Activated CD4-positive, alpha-beta T cell treated with anti-CD3 and anti-CD28 coated beads, Interleukin-2, amount 10 ng/mL, durations not matched to agents 7 days and 5 days (primary cell): ENCODE data around the gene TMEM232. TPM values are rescaled to one million over a fixed set of nuclear protein-coding genes. Genes with fewer than 3 reads are reported as not detected.
A peak's percentile ranks its signal among the peaks of the same experiment; 100 is the strongest.

Experiments used
- CTCF ChIA-PET: fragments of 350-600 bp; sonication (Branson Sonifier 250); formaldehyde crosslinking; loops from one replicate; lab custom pipeline; 2021; ENCODE audit warnings: antibody characterized with exemption; lab: Charles Lee
- POLR2A ChIA-PET: fragments of 350-600 bp; sonication (Branson Sonifier 250); formaldehyde crosslinking; loops from one replicate; lab custom pipeline; 2021; ENCODE audit warnings: antibody characterized with exemption; lab: Charles Lee
- DNase-seq: peaks from one replicate; pipeline ENCODE4 v3.0.0-alpha.2; 2020
- H3K27ac Mint-ChIP-seq: one replicate; pipeline ENCODE4 v1.8.0; 2021; ENCODE audit warnings: mild to moderate bottlenecking, moderate library complexity, mixed read lengths
- H3K27me3 Mint-ChIP-seq: one replicate; pipeline ENCODE4 v1.8.0; 2021; ENCODE audit warnings: mixed read lengths
- H3K36me3 Mint-ChIP-seq: one replicate; pipeline ENCODE4 v1.8.0; 2021; ENCODE audit warnings: low read depth, mixed read lengths
- H3K4me1 Mint-ChIP-seq: one replicate; pipeline ENCODE4 v1.8.0; 2021; ENCODE audit warnings: mixed read lengths
- H3K4me3 Mint-ChIP-seq: one replicate; pipeline ENCODE4 v1.8.0; 2021; ENCODE audit warnings: mild to moderate bottlenecking, moderate library complexity, mixed read lengths
- H3K9me3 Mint-ChIP-seq: one replicate; pipeline ENCODE4 v1.8.0; 2021; ENCODE audit warnings: mixed read lengths
- total RNA-seq, 2 experiments: library from RNA; stranded (reverse); gene quantifications; one replicate each; pipeline ENCODE4 v1.2.3, GENCODE V29; 2021

The TMEM232 gene
- under 1 TPM; 0.60 to 0.64 TPM for total RNA-seq

GRCh38 chr5:110726249-110727024, at the start of gene TMEM232:
TSS of gene TMEM232 (minus strand) at chr5:110726671. CDS start at chr5:110667352, 59,319 bp downstream.
- Mint-ChIP-seq H3K4me1 (peaks cover 5% of the 10 kb centered on the region), H3K27me3 (no peaks in the 10 kb centered on the region), H3K4me3 (peak within 1 kb of the TSS; percentile 76), H3K36me3 (no peaks in the 10 kb centered on the region), H3K27ac (peak within 1 kb of the TSS; percentile 74), H3K9me3 (no peaks in the 10 kb centered on the region)
- peak; percentile 81 for DNase-seq
- ChIA-PET POLR2A (no interaction called here), CTCF (interaction anchor here (1.0 kb wide), 1 partner anchor 13 kb away, joined by 3 read pairs; the partner anchor contains the start of gene SLC25A46)

- H3K27me3 Mint-ChIP-seq = peaks cover 19% of the 10 kb centered on the region
- POLR2A ChIA-PET = no interaction called here
- peaks cover under 1% of the 10 kb centered on the region for H3K36me3 Mint-ChIP-seq
- H3K9me3 Mint-ChIP-seq = peaks cover 3% of the 10 kb centered on the region
- H3K27ac Mint-ChIP-seq = no peak overlapping the region
- H3K4me1 Mint-ChIP-seq = no peaks in the 10 kb centered on the region
- H3K4me3 Mint-ChIP-seq = no peak overlapping the region
- CTCF ChIA-PET = no interaction called here
- no peak for DNase-seq
Observed at GRCh38 chr5:110770286-110770685, 43.8 kb upstream of the TMEM232 start.

DNA sequence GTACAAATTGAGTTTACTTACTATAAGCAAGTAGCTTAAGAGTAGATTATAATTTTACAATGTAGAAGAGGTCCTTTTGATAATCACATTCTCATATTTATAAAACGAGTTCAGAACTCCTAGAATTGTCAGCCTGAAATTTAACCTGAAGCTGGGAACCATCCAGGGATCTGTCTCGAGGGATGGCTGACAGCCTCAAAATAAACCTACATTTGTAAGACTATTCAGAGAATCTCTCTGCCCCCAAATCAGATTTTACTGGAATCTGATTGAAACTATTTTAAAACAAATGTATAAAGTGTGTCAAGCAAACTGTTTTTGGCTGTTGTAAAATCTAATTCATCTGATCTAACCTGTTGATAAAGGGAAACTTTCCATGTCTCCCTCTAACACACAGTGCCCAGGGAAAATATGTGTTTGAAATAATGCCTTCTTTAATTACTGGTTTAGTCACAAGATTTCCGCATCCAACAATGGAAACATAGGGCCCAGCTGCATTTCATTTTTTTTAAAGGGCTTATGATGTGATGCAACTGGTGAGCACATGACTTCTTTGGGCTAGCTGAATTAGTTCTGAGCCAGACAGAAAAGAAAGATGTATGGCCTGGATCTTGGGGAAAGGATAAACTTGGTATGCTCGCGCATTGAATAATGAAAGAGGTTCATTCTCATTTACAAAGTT, 42.7 kb upstream of the TMEM232 start:
- Mint-ChIP-seq H3K4me3 (no peak overlapping the region), H3K36me3 (peaks cover 6% of the 10 kb centered on the region), H3K9me3 (no peaks in the 10 kb centered on the region), H3K27me3 (peaks cover 19% of the 10 kb centered on the region), H3K27ac (no peak overlapping the region), H3K4me1 (no peaks in the 10 kb centered on the region)
- no peak for DNase-seq
- POLR2A ChIA-PET = no interaction called here
- CTCF ChIA-PET = no interaction called here

GRCh38 chr5:110768138-110768860, 41.8 kb upstream of the TMEM232 start:
- POLR2A ChIA-PET = no interaction called here
- CTCF ChIA-PET = no interaction called here
- Mint-ChIP-seq H3K36me3 (peaks cover 6% of the 10 kb centered on the region), H3K27ac (no peak overlapping the region), H3K9me3 (no peaks in the 10 kb centered on the region), H3K4me1 (no peaks in the 10 kb centered on the region), H3K4me3 (no peak overlapping the region), H3K27me3 (peaks cover 17% of the 10 kb centered on the region)
- DNase-seq = no peak

DNA sequence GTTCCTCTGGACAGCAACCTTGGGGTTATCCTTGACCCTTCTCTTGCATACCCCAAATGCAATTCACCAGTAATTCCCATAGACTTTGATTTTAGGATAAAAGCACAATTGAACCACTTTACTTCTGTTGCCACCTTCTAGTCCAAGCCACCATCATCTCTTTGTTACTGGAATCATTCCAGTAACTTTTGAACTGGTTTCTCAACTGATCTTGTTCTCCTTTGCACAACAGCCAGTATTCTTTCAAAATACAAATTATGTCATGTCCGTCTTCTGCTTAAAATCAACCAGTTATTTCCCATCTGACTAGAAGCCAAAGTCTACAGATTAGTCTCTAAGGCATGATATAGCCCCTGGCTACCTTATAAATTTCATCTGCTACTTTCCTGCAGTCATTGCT, 33.7 kb upstream of the TMEM232 start:
- H3K27ac Mint-ChIP-seq = no peak overlapping the region
- CTCF ChIA-PET = no interaction called here
- H3K4me1 Mint-ChIP-seq = peaks cover 7% of the 10 kb centered on the region
- POLR2A ChIA-PET = no interaction called here
- H3K27me3 Mint-ChIP-seq = no peaks in the 10 kb centered on the region
- no peak overlapping the region for H3K4me3 Mint-ChIP-seq
- H3K9me3 Mint-ChIP-seq = no peaks in the 10 kb centered on the region
- H3K36me3 Mint-ChIP-seq = peaks cover 19% of the 10 kb centered on the region
- DNase-seq = no peak

DNA sequence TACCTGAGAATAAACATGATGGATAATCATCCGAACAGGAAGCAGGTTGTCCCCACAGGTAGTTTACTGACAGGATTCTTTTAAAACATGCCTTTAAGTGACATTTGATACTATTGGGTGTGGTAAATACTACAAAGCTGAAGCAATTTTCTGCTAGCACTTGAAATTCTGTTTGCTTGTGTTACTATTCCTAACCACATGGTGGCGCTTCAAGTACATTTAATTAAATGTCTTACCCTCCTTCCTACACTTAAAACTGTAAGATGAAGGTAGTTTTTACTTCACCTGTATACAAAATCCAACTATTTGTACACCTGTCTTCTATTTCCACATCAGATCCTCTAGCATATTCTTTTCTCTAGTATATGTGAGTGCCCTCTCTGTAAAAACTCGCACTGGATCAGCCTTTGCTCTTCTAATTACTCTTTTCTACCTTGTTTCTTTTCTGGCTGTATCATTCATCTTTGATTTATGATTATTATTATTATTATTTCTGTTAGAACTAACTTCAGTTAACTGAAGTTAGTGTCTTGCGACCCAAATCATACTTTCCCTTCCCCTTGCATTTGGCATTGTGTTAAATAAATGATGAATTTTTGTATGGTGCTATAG, 30.8 kb upstream of the TMEM232 start:
- no peak overlapping the region for H3K4me3 Mint-ChIP-seq
- ChIA-PET POLR2A (no interaction called here), CTCF (interaction anchor here (1.2 to 1.6 kb wide), 2 partner anchors 10 to 106 kb away, joined by 3 read pairs; no protein-coding TSS in a partner anchor)
- DNase-seq = peak; percentile 54
- no peaks in the 10 kb centered on the region for H3K9me3 Mint-ChIP-seq
- peaks cover 28% of the 10 kb centered on the region for H3K36me3 Mint-ChIP-seq
- H3K27ac Mint-ChIP-seq = no peak overlapping the region
- H3K4me1 Mint-ChIP-seq = peaks cover 33% of the 10 kb centered on the region
- H3K27me3 Mint-ChIP-seq = no peaks in the 10 kb centered on the region

DNA sequence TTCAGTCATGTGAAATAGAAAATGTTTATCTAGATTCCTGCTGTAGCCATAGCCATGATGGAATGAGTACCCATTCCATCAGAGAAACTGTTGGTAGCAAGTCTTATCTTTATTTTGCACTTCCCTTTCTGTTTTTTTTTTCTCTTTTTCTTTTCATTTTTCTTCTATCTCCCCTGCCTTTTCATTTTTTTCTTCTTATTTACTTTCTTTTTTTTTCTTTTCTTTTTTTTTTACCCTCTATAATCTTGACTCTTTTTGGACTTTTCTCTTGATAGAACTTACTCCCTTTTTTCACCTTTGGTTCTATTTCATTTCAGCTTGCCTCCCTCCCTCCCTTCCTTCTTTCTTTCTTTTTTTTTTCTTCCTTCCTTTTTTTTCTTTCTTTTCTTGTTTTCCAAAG, 27.7 kb upstream of the TMEM232 start:
- ChIA-PET POLR2A (no interaction called here), CTCF (no interaction called here)
- DNase-seq = no peak
- H3K27me3 Mint-ChIP-seq = no peaks in the 10 kb centered on the region
- H3K4me1 Mint-ChIP-seq = peaks cover 54% of the 10 kb centered on the region
- peak overlapping the region; percentile 76 for H3K27ac Mint-ChIP-seq
- no peak overlapping the region for H3K4me3 Mint-ChIP-seq
- no peaks in the 10 kb centered on the region for H3K9me3 Mint-ChIP-seq
- H3K36me3 Mint-ChIP-seq = peaks cover 45% of the 10 kb centered on the region

GRCh38 chr5:110753600-110753999, 27.1 kb upstream of the TMEM232 start:
- H3K27me3 Mint-ChIP-seq = no peaks in the 10 kb centered on the region
- no peaks in the 10 kb centered on the region for H3K9me3 Mint-ChIP-seq
- CTCF ChIA-PET = interaction anchor here (0.6 kb wide), 1 partner anchor 56 kb away, joined by 3 read pairs; no protein-coding TSS in a partner anchor
- peak overlapping the region; percentile 4 for H3K27ac Mint-ChIP-seq
- no peak for DNase-seq
- H3K4me3 Mint-ChIP-seq = no peak overlapping the region
- POLR2A ChIA-PET = interaction anchor here (0.7 kb wide), 1 partner anchor 666 kb away, joined by 3 read pairs; no protein-coding TSS in a partner anchor
- peaks cover 50% of the 10 kb centered on the region for H3K36me3 Mint-ChIP-seq
- peaks cover 54% of the 10 kb centered on the region for H3K4me1 Mint-ChIP-seq

GRCh38 chr5:110752953-110753352, 26.5 kb upstream of the TMEM232 start:
- H3K4me3 Mint-ChIP-seq = peak overlapping the region; percentile 40
- no peaks in the 10 kb centered on the region for H3K9me3 Mint-ChIP-seq
- H3K27ac Mint-ChIP-seq = peak overlapping the region; percentile 81
- H3K4me1 Mint-ChIP-seq = peaks cover 52% of the 10 kb centered on the region
- peaks cover 52% of the 10 kb centered on the region for H3K36me3 Mint-ChIP-seq
- DNase-seq = no peak
- ChIA-PET CTCF (interaction anchor here (0.6 to 1.4 kb wide), 2 partner anchors 17 to 57 kb away, joined by 3 to 4 read pairs; no protein-coding TSS in a partner anchor), POLR2A (no interaction called here)
- H3K27me3 Mint-ChIP-seq = no peaks in the 10 kb centered on the region

DNA sequence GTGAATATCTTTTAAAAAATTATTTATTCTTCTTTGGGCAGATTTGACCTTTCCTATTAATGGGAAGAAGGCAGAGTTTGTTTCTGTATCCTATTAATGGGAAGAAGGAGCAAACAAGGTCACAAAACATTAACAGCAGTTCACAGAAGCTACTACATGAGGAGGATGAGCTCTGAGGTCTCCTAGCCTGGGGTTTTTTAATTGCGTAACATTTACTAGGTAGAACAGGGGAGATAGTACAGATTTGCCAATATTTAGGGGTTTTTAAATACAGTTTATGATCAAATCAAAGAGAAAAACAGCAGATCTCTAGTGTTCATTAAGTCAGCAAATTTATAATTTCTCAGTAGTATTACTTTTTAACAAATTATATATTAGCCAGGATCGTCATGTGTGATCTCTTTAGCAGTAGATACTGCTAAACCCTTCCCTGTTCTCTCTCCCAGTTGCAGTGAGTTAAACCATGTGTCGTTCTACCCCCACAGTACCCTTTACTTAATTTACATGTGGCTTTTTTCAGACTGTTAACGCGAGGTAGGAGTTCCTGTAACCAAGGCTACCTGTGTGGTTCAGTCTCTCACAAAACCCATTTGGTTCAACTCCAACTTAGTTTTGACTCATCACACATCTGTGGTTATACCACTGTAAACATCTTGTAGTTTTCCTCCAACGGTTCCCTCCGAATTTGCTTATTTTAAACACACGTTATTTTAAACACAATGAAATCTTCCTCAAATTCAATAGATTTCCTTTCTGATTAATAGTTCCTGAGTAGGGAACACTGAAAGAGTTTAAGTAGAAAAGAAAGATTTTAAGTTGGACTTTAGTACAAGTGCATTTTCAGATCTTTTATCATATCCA, 25.7 kb upstream of the TMEM232 start:
- Mint-ChIP-seq H3K27me3 (no peaks in the 10 kb centered on the region), H3K4me3 (peak overlapping the region; percentile 40), H3K4me1 (peaks cover 51% of the 10 kb centered on the region), H3K27ac (peak overlapping the region; percentile 81), H3K9me3 (no peaks in the 10 kb centered on the region), H3K36me3 (peaks cover 53% of the 10 kb centered on the region)
- ChIA-PET POLR2A (no interaction called here), CTCF (interaction anchor here (1.1 to 1.4 kb wide), 2 partner anchors 14 to 16 kb away, joined by 3 to 4 read pairs; partner anchors contain the start of gene SLC25A46)
- peak; percentile 59 for DNase-seq

DNA sequence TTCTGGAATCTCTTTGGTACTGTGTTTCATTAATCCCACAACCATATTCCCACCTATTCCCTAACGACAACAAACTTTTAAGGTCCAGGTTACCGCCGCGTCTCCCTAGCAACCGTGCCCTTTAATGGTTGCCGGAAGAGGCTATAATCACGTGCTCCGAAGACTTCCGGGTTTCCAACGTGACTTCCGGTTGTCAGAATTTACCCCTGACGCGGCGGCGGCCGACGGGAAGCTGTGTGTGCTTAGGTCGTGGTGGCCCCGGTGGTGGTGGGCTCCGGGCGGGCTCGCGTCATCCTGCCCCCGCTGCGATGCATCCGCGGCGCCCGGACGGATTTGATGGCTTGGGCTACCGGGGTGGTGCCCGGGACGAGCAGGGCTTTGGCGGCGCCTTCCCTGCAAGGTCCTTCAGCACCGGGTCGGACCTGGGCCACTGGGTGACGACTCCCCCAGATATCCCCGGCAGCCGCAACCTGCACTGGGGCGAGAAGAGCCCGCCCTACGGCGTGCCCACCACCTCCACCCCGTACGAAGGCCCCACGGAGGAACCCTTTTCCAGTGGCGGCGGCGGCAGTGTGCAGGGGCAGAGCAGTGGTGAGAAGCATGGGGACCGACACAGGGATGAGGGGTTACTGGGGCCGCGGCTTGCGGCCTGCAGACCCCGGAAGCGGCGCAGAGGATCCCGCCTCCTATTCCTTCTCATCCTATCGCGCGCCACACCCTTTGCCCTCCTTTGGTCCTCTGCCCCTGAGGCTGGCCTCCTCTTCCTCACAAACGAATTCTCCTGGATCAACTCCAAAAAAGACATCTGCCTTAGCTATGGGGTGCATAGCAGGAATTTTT, 12.6 kb upstream of the TMEM232 start, which contains the start of gene SLC25A46:
TSS of gene SLC25A46 (plus strand) at position 196 of the 840 bp plus-strand sequence. CDS start at position 309, 113 bp downstream.
- peaks cover 5% of the 10 kb centered on the region for H3K36me3 Mint-ChIP-seq
- POLR2A ChIA-PET = interaction anchor here (0.5 kb wide), 1 partner anchor 65 kb away, joined by 3 read pairs; no protein-coding TSS in a partner anchor
- H3K9me3 Mint-ChIP-seq = no peaks in the 10 kb centered on the region
- CTCF ChIA-PET = interaction anchor here (1.1 to 1.4 kb wide), 4 partner anchors 9 to 23 kb away, joined by 3 to 4 read pairs (median 3); partner anchors contain the start of gene TMEM232
- peak within 1 kb of the TSS; percentile 95 for H3K27ac Mint-ChIP-seq
- peaks cover 11% of the 10 kb centered on the region for H3K27me3 Mint-ChIP-seq
- peaks cover 40% of the 10 kb centered on the region for H3K4me1 Mint-ChIP-seq
- H3K4me3 Mint-ChIP-seq = peak within 1 kb of the TSS; percentile 96
- DNase-seq = peak; percentile 92
